Trophoblast cell (in vitro differentiated cells and primary cell): ENCODE results near the gene FOSB.
A peak's percentile ranks its signal among the peaks of the same experiment; 100 is the strongest.

Experiments used
- DNase-seq, 2 donors: peaks; one replicate each; pipeline ENCODE4 v3.0.0-alpha.2; 2016
- H2AFZ ChIP-seq: 2 replicates; pipeline ENCODE4 v1.6.1; 2013; ENCODE audit warnings: low read length, moderate library complexity, mild to moderate bottlenecking; ENCODE audit not compliant: insufficient read depth, poor library complexity
- H2AK5ac ChIP-seq: 2 replicates; pipeline ENCODE4 v1.6.1; 2013; ENCODE audit warnings: mild to moderate bottlenecking, low read length
- H2BK120ac ChIP-seq: 2 replicates; pipeline ENCODE4 v1.6.1; 2013; ENCODE audit warnings: low read length, mild to moderate bottlenecking, moderate library complexity; ENCODE audit not compliant: insufficient read depth, poor library complexity
- H2BK12ac ChIP-seq: 2 replicates; pipeline ENCODE4 v1.6.1; 2013; ENCODE audit warnings: mild to moderate bottlenecking, low read length, moderate library complexity
- H2BK5ac ChIP-seq: 2 replicates; pipeline ENCODE4 v1.6.1; 2013; ENCODE audit warnings: low read length, low read depth, moderate library complexity, mild to moderate bottlenecking; ENCODE audit not compliant: poor library complexity
- H3K14ac ChIP-seq: 2 replicates; pipeline ENCODE4 v1.6.1; 2013; ENCODE audit warnings: mild to moderate bottlenecking, low read length
- H3K18ac ChIP-seq: 2 replicates; pipeline ENCODE4 v1.6.1; 2013; ENCODE audit warnings: mild to moderate bottlenecking, low read length
- H3K23ac ChIP-seq: 2 replicates; pipeline ENCODE4 v1.6.1; 2013; ENCODE audit warnings: low read length
- H3K27ac ChIP-seq: 2 replicates; pipeline ENCODE4 v1.5.1; 2013; ENCODE audit warnings: low read depth, mild to moderate bottlenecking, inconsistent platforms, low read length, moderate library complexity
- H3K27me3 ChIP-seq: 2 replicates; pipeline ENCODE4 v1.6.1; 2013; ENCODE audit warnings: inconsistent platforms, mild to moderate bottlenecking, low read length, moderate library complexity; ENCODE audit not compliant: insufficient read depth
- H3K36me3 ChIP-seq, 2 experiments: 1 replicate in 1 of 2; 2 replicates in 1 of 2; pipeline ENCODE4 v1.6.1; 2013; ENCODE audit warnings: low read length in 2 of 2, mild to moderate bottlenecking in 2 of 2, moderate library complexity in 1 of 2; ENCODE audit not compliant: insufficient read depth in 2 of 2, control insufficient read depth in 1 of 2
- H3K4ac ChIP-seq: 2 replicates; pipeline ENCODE4 v1.6.1; 2013; ENCODE audit warnings: low read depth, mild to moderate bottlenecking, low read length, moderate library complexity
- H3K4me1 ChIP-seq, 2 experiments: 1 replicate in 1 of 2; 2 replicates in 1 of 2; pipeline ENCODE4 v1.6.1; 2013; ENCODE audit warnings: low read length in 2 of 2, mild to moderate bottlenecking in 2 of 2, moderate library complexity in 1 of 2; ENCODE audit not compliant: insufficient read depth in 2 of 2, control insufficient read depth in 1 of 2
- H3K4me2 ChIP-seq: 2 replicates; pipeline ENCODE4 v1.6.1; 2013; ENCODE audit warnings: inconsistent platforms, mild to moderate bottlenecking, low read length, moderate library complexity
- H3K4me3 ChIP-seq: 2 replicates; pipeline ENCODE4 v1.5.1; 2013; ENCODE audit warnings: mild to moderate bottlenecking, low read depth, low read length, inconsistent platforms
- H3K79me1 ChIP-seq: one replicate; pipeline ENCODE4 v1.6.1; 2013; ENCODE audit warnings: low read length
- H3K79me2 ChIP-seq: 2 replicates; pipeline ENCODE4 v1.6.1; 2013; ENCODE audit warnings: low read length, mild to moderate bottlenecking; ENCODE audit not compliant: control insufficient read depth, insufficient read depth, poor library complexity
- H3K9ac ChIP-seq: 2 replicates; pipeline ENCODE4 v1.6.1; 2013; ENCODE audit warnings: mild to moderate bottlenecking, low read length
- H3K9me3 ChIP-seq: 2 replicates; pipeline ENCODE4 v1.6.1; 2013; ENCODE audit warnings: low read depth, mild to moderate bottlenecking, control low read depth, inconsistent platforms, low read length; ENCODE audit not compliant: insufficient read depth
- H4K12ac ChIP-seq: 2 replicates; pipeline ENCODE4 v1.6.1; 2013; ENCODE audit warnings: low read depth, mild to moderate bottlenecking, low read length, moderate library complexity
- H4K8ac ChIP-seq: 2 replicates; pipeline ENCODE4 v1.6.1; 2013; ENCODE audit warnings: low read depth, mild to moderate bottlenecking, low read length, moderate library complexity
- H4K91ac ChIP-seq: one replicate; pipeline ENCODE4 v1.6.1; 2013; ENCODE audit warnings: low read depth, mild to moderate bottlenecking, low read length, moderate library complexity
- WGBS: extraction: QIAGEN DNeasy Blood & Tissue Kit; methylation state at CpG from one replicate; pipeline ENCODE4 v1.1.7; 2013; ENCODE audit warnings: missing lambda C conversion rate; ENCODE audit not compliant: insufficient read length, insufficient coverage; ENCODE audit errors: extremely low coverage; 5-methylcytosine and 5-hydroxymethylcytosine counted together

Gene FOSB

DNA sequence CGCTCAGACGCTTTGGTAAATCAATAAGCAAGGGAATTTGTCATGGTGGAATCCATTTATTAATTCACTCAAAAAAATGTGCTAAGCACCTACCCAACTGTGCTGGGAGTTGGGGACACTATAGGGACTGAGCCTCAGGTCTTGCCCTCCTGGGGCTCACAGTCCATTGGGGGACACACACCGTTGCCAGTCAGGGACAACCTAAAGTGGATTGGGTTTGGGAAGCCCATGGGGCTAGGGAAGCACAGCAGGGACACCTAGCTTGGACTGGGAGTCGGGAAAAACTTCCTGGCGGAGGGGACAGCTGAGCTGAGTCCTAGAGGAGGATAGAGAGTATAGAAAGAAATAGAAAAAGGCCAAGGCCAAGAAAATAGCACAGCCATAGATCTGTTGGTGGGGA, 8.5 kb downstream of the FOSB start:
- Histone ChIP-seq H3K4me1 (peaks cover 0 to 1% of the 10 kb centered on the region in 2 experiments), H3K79me1 (peaks cover 4% of the 10 kb centered on the region), H3K4me3 (no peak overlapping the region), H3K4me2 (no peak overlapping the region), H2AFZ (no peak overlapping the region), H3K9me3 (peaks cover 2% of the 10 kb centered on the region), H4K91ac (no peak overlapping the region), H3K79me2 (no peaks in the 10 kb centered on the region), H2AK5ac (no peak overlapping the region), H3K27ac (no peak overlapping the region), H4K12ac (no peak overlapping the region), H3K23ac (no peak overlapping the region), H3K36me3 (peaks cover 9 to 13% of the 10 kb centered on the region in 2 experiments), H3K9ac (no peak overlapping the region), H3K18ac (no peak overlapping the region), H3K27me3 (no peaks in the 10 kb centered on the region), H4K8ac (no peak overlapping the region), H2BK12ac (no peak overlapping the region), H3K4ac (no peak overlapping the region), H3K14ac (no peak overlapping the region), H2BK120ac (no peak overlapping the region), H2BK5ac (no peak overlapping the region)
- peak; percentile 67 to 93 for DNase-seq
- WGBS = no CpG with 5 or more reads among the region's 5 CpGs

DNA sequence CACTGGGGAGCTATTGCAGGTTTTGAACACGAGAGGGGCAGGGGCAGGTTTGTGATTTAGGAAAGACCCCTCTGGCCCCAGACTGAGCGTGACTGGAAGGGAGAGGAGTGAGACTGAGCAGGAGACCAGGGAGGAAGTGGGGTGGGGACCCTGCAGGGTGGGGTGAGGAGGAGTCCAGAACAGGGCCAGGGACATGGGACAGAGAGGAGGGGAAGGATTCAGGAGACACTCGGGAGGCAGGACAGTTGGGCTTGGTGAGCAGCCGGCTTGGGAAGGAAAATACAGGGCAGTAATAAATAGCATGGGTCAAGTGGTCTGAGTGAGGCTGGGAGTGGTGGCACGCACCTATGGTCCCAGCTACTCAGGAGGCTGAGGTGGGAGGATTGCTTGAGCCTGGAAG, 9.4 kb downstream of the FOSB start:
- Histone ChIP-seq H3K79me2 (no peaks in the 10 kb centered on the region), H4K8ac (no peak overlapping the region), H2BK120ac (no peak overlapping the region), H3K9me3 (peaks cover 2% of the 10 kb centered on the region), H4K12ac (no peak overlapping the region), H3K27me3 (no peaks in the 10 kb centered on the region), H3K9ac (no peak overlapping the region), H3K27ac (no peak overlapping the region), H4K91ac (no peak overlapping the region), H3K79me1 (peaks cover 4% of the 10 kb centered on the region), H3K18ac (no peak overlapping the region), H3K36me3 (peaks cover 8 to 9% of the 10 kb centered on the region in 2 experiments), H3K23ac (no peak overlapping the region), H3K4me3 (no peak overlapping the region), H2AK5ac (no peak overlapping the region), H2BK5ac (no peak overlapping the region), H2AFZ (no peak overlapping the region), H3K14ac (no peak overlapping the region), H3K4me1 (peaks cover 0 to 1% of the 10 kb centered on the region in 2 experiments), H3K4me2 (no peak overlapping the region), H3K4ac (no peak overlapping the region), H2BK12ac (no peak overlapping the region)
- no CpG with 5 or more reads among the region's 5 CpGs for WGBS
- peak; percentile 51 to 77 for DNase-seq

DNA sequence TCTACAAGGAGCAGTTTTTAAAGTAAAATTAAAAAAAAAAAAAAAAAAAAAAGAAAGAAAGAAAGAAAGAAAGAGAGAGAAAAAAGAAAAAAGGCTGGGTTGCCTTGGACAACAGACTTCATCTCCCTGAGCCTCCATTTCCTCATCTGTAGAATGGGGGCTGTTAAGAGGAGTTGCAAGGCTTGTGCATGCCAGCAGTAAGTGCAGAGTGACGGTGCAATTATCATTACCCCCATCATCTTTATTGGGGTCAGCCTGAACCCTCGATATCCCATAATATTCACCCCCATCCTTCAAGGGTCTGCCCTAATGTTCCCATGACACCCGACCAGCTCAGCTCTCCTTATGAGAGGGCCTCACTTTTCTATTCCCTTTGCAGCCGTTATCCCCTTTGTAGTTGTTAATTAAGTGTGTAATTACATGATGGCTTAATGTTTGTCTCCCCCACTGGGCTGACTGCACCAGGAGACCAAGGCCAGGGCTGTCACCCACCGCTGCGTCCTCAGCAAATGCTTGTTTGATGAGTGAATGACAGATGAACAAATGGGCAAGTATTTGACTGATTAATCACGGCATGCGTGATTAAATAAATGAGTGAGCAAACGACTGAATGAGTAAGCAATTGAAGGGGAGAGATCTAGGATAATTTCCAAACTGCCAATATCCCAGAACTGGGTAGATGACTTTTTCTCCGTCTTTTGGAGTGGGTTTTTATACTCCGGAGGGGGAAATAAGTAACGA, 10.1 kb downstream of the FOSB start:
- Histone ChIP-seq H3K27ac (no peak overlapping the region), H2BK120ac (no peak overlapping the region), H3K4ac (no peak overlapping the region), H3K9me3 (peaks cover 2% of the 10 kb centered on the region), H3K79me1 (peaks cover 4% of the 10 kb centered on the region), H2AK5ac (no peak overlapping the region), H3K79me2 (no peaks in the 10 kb centered on the region), H3K27me3 (no peaks in the 10 kb centered on the region), H3K4me2 (peak overlapping the region; percentile 77), H2BK5ac (no peak overlapping the region), H3K4me1 (peaks cover 0 to 1% of the 10 kb centered on the region in 2 experiments), H3K4me3 (no peak overlapping the region), H3K18ac (no peak overlapping the region), H3K14ac (no peak overlapping the region), H2AFZ (no peak overlapping the region), H2BK12ac (no peak overlapping the region), H3K36me3 (peaks cover 2 to 5% of the 10 kb centered on the region in 2 experiments), H3K9ac (no peak overlapping the region), H4K91ac (no peak overlapping the region), H3K23ac (no peak overlapping the region), H4K12ac (no peak overlapping the region), H4K8ac (no peak overlapping the region)
- peak; percentile 87 to 94 for DNase-seq
- no CpG with 5 or more reads among the region's 12 CpGs for WGBS

DNA sequence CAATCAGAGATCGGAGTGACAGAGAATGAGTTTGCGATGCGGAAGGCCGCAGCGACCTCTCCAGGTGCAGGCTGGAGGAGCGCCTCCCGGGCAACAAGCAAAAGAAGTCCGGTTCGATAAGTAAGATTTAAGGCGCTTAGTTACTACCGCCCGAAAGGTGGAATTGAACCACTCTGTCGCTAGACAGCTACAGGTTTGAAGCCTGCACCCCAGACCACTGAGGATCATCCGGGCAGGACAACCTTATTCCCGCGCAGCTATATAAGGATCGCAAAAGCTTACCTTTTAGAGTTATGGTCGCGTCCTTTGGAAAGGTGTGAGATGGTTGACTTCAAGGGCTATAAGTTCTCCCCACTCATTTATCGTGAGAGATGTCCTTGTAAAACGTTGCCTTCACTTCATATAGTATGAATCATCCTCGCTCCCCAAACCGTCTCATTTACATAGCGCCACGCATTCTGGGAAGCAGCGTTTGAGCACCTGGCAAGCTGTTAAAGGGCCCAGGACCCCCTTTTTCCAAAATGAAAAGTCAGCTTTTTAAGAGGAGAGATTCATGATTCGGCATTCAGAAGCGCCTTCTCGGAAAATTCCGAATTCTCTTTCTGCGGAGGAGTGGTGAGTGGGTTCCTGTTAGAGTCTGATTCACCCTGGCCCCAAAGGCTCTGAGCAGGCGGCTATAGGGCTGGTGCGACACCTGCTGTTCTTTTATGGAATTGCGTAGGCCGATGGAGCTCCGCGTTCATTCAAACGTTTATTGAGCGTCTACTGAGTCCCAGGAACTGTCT, 10.8 kb downstream of the FOSB start:
- Histone ChIP-seq H3K4ac (no peak overlapping the region), H4K12ac (no peak overlapping the region), H3K79me1 (peaks cover 4% of the 10 kb centered on the region), H2BK5ac (peak overlapping the region; percentile 60), H3K9ac (peak overlapping the region; percentile 84), H4K8ac (peak overlapping the region; percentile 67), H2BK12ac (no peak overlapping the region), H3K79me2 (no peaks in the 10 kb centered on the region), H4K91ac (peak overlapping the region; percentile 50), H3K4me2 (peak overlapping the region; percentile 77), H3K18ac (peak overlapping the region; percentile 41), H3K4me1 (peaks cover 0 to 1% of the 10 kb centered on the region in 2 experiments), H3K27me3 (no peaks in the 10 kb centered on the region), H2BK120ac (peak overlapping the region; percentile 80), H3K23ac (no peak overlapping the region), H2AFZ (peak overlapping the region; percentile 17), H3K4me3 (peak overlapping the region; percentile 55), H3K9me3 (peaks cover 2% of the 10 kb centered on the region), H3K36me3 (peaks cover 0 to 2% of the 10 kb centered on the region in 2 experiments), H3K27ac (peak overlapping the region; percentile 68), H3K14ac (peak overlapping the region; percentile 24), H2AK5ac (no peak overlapping the region)
- DNase-seq = peak; percentile 89 to 98
- no CpG with 5 or more reads among the region's 39 CpGs for WGBS
